Measurements from ENCODE around the gene SYT12.

DNA sequence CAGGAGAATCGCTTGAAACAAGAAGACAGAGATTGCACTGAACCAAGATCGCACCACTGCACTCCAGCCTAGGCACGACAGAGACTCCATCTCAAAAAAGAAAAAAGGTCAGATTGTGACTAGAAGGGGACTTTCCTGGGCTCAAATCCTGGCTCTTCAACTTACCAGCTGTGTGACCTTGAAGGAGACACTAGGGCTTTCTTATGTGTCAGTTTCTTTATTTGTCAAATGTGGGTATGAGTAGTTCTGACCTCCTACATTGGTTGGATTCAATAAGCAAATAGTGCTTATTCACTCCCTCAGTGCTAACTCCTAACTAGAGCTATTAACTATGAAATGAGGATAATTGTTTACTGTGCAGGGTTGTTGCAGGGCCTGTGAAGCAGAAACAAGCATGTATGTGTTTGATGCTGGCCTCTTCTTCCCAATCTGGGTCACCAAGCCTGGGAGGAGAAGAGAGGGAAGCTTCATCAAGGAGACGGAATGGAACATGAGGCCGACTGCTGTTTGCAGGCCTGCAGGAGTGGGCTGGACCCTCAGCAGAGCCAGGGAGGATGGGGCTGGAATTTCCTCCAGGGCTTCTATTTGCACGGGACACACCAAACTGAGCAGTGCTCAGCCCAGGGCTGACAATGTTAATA, 56.3 kb downstream of the SYT12 start:
- no peak for TF ChIP-seq EZH2 (optimal IDR thresholded peaks at IDR 0.05; ENCODE audit: low read depth, low read length)
- TF ChIP-seq, protein P1, sequence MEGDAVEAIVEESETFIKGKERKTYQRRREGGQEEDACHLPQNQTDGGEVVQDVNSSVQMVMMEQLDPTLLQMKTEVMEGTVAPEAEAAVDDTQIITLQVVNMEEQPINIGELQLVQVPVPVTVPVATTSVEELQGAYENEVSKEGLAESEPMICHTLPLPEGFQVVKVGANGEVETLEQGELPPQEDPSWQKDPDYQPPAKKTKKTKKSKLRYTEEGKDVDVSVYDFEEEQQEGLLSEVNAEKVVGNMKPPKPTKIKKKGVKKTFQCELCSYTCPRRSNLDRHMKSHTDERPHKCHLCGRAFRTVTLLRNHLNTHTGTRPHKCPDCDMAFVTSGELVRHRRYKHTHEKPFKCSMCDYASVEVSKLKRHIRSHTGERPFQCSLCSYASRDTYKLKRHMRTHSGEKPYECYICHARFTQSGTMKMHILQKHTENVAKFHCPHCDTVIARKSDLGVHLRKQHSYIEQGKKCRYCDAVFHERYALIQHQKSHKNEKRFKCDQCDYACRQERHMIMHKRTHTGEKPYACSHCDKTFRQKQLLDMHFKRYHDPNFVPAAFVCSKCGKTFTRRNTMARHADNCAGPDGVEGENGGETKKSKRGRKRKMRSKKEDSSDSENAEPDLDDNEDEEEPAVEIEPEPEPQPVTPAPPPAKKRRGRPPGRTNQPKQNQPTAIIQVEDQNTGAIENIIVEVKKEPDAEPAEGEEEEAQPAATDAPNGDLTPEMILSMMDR (IDR thresholded peaks at IDR 0.05; ENCODE audit: low read length): no peak
